GM12872 (cell line): ENCODE data around the gene AGRP.

Experiments
- CTCF ChIP-seq: IDR thresholded peaks from 3 replicates; pipeline ENCODE4 v1.5.1; 2011; ENCODE audit warnings: low read depth, mild to moderate bottlenecking, low read length, moderate library complexity; ENCODE audit not compliant: insufficient read depth

AGRP gene

GRCh38 chr16:67474551-67475455 lies 8.5 kb downstream of the AGRP start:
- no peak for TF ChIP-seq CTCF

DNA sequence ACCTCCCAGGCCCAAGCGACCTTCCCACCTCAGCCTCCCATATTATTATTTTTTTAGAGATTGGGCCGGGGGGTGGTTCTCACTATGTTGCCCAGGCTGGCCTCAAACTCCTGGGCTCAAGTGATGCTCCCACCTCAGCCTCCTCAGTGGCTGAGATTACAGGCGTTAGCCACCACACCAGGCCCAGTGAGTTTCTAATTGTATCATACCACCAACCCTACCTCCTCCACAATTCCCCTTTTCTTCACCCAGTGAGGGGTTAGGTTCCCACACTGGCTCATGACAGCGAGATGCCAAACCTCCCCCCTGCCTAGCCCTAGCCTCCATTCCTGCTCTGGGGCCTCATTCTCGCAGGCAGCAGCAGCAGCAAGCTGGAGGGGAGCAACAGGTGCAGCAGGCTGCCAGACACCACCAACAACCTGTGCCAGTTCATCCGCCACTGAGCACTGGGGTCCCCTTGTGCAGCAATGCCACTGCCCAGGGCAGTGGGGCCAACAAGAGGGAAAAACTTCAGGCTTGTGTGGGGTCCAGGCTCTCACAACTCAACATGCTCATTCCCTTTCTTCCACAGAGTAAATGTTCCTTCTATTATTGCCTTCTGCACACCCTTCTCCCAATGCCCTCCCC lies 11.5 kb downstream of the AGRP start:
- no peak for TF ChIP-seq CTCF

GRCh38 chr16:67470359-67470758 lies 13.0 kb downstream of the AGRP start:
- TF ChIP-seq CTCF, result no peak

GRCh38 chr16:67468731-67469130 lies 14.6 kb downstream of the AGRP start:
- no peak for TF ChIP-seq CTCF

GRCh38 chr16:67466581-67466980 lies 16.8 kb downstream of the AGRP start:
- no peak for TF ChIP-seq CTCF

DNA sequence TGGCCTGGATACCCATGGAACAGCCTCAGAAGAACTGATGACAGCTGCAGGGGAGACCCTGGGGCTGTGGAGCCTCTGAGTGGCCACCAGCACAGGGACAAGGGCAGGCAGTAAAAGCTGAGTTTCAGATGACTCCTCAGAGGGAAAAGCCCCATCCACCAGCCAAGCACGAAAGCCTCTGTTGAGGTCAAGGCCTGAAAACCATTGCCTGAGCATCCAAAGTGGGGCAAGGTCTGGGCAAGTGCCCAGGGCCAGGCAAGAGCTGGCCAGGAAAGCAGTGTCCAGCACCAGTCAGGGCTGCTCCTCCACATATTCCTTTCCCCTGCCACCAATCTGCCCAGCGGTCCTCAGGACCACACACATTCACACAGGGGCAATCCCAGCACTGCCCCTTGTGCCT lies 18.8 kb downstream of the AGRP start:
- no peak for TF ChIP-seq CTCF

GRCh38 chr16:67463691-67464090 lies 19.7 kb downstream of the AGRP start:
- TF ChIP-seq CTCF, result no peak
